ENCODE results near the gene TMEM184A.

DNA sequence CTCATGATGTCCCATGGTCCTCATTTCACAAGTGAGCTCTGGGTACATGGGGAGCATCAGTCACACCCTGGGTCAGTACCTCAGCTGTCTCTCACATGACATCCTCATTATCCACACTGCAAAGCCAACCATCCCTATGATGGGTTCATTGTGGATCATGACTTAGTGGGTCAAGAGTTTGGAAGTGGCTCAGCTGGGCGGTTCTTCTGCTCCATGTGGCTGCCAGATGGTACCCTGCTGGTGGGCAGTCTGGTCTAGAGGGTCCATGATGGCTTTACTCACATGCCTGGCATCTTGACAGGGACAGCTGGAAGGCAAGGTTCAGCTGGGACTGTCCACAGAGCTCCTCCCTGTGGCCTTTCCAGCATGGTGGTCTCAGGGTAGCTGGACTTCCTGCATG is 33.0 kb upstream of the TMEM184A start:
- no peak for TF ChIP-seq CTCF (IDR thresholded peaks at IDR 0.05 in 4 of 5, conservative IDR thresholded peaks at IDR 0.05 in 1 of 5)
- no peak for TF ChIP-seq POLR2A (IDR thresholded peaks at IDR 0.05)
